ENCODE data around the gene THY1. TPM values are rescaled to one million over a fixed set of nuclear protein-coding genes. Genes with fewer than 3 reads are reported as not detected.

The THY1 gene
- polyA plus RNA-seq (2013, experiment 1 of 2) = 229 TPM
- 146 TPM for polyA plus RNA-seq (2013, experiment 2 of 2)

GRCh38 chr11:119422809-119423508 lies at the start of gene THY1:
Gene THY1, minus strand, starts transcription at chr11:119423172. Its CDS starts 2,267 bp downstream, at chr11:119420905.
- Histone ChIP-seq H3K36me3 (ENCODE audit: control insufficient read depth, insufficient read depth, low read length) (peaks cover 28% of the 10 kb centered on the region), H3K4me3 (ENCODE audit: extremely low read depth, insufficient read depth, low read length, poor library complexity, severe bottlenecking) (peak within 1 kb of the TSS; percentile 66), H3K4me1 (ENCODE audit: control insufficient read depth, insufficient read depth, low read length, poor library complexity, severe bottlenecking) (peaks cover 9% of the 10 kb centered on the region), H3K27ac (ENCODE audit: low read depth, low read length, severe bottlenecking) (peak within 1 kb of the TSS; percentile 41), H3K9me3 (ENCODE audit: control insufficient read depth, low read length) (no peaks in the 10 kb centered on the region)
- WGBS, 2 experiments (ENCODE audit: insufficient coverage in 2 of 2) = 0% methylated on average over 11 to 22 of the region's 41 CpGs

GRCh38 chr11:119472186-119472855 lies 49.3 kb upstream of the THY1 start:
- no peak overlapping the region for H3K4me3 ChIP-seq (ENCODE audit: extremely low read depth, insufficient read depth, low read length, poor library complexity, severe bottlenecking)
- WGBS, 2 experiments (ENCODE audit: insufficient coverage in 2 of 2) = 88% methylated on average over 8 to 9 of the region's 10 CpGs
- no peaks in the 10 kb centered on the region for H3K9me3 ChIP-seq (ENCODE audit: control insufficient read depth, low read length)
- peaks cover 5% of the 10 kb centered on the region for H3K4me1 ChIP-seq (ENCODE audit: control insufficient read depth, insufficient read depth, low read length, poor library complexity, severe bottlenecking)
- no peaks in the 10 kb centered on the region for H3K36me3 ChIP-seq (ENCODE audit: control insufficient read depth, insufficient read depth, low read length)
- no peak overlapping the region for H3K27ac ChIP-seq (ENCODE audit: low read depth, low read length, severe bottlenecking)

GRCh38 chr11:119471329-119471728 lies 48.4 kb upstream of the THY1 start:
- Histone ChIP-seq H3K27ac (ENCODE audit: low read depth, low read length, severe bottlenecking) (no peak overlapping the region), H3K36me3 (ENCODE audit: control insufficient read depth, insufficient read depth, low read length) (no peaks in the 10 kb centered on the region), H3K4me1 (ENCODE audit: control insufficient read depth, insufficient read depth, low read length, poor library complexity, severe bottlenecking) (peaks cover 5% of the 10 kb centered on the region), H3K9me3 (ENCODE audit: control insufficient read depth, low read length) (no peaks in the 10 kb centered on the region), H3K4me3 (ENCODE audit: extremely low read depth, insufficient read depth, low read length, poor library complexity, severe bottlenecking) (no peak overlapping the region)
- WGBS, 2 experiments (ENCODE audit: insufficient coverage in 2 of 2) = 63 to 92% methylated on average over 2 to 5 of the region's 8 CpGs

GRCh38 chr11:119470317-119471291 lies 47.6 kb upstream of the THY1 start:
- 85% methylated on average over 14 to 15 of the region's 15 CpGs for WGBS, 2 experiments (ENCODE audit: insufficient coverage in 2 of 2)
- Histone ChIP-seq H3K4me3 (ENCODE audit: extremely low read depth, insufficient read depth, low read length, poor library complexity, severe bottlenecking) (no peak overlapping the region), H3K27ac (ENCODE audit: low read depth, low read length, severe bottlenecking) (no peak overlapping the region), H3K9me3 (ENCODE audit: control insufficient read depth, low read length) (no peaks in the 10 kb centered on the region), H3K36me3 (ENCODE audit: control insufficient read depth, insufficient read depth, low read length) (no peaks in the 10 kb centered on the region), H3K4me1 (ENCODE audit: control insufficient read depth, insufficient read depth, low read length, poor library complexity, severe bottlenecking) (peaks cover 5% of the 10 kb centered on the region)

GRCh38 chr11:119469506-119469905 lies 46.5 kb upstream of the THY1 start:
- H3K4me3 ChIP-seq (ENCODE audit: extremely low read depth, insufficient read depth, low read length, poor library complexity, severe bottlenecking) = no peak overlapping the region
- no peak overlapping the region for H3K27ac ChIP-seq (ENCODE audit: low read depth, low read length, severe bottlenecking)
- H3K9me3 ChIP-seq (ENCODE audit: control insufficient read depth, low read length) = no peaks in the 10 kb centered on the region
- 97 to 100% methylated on average over 3 of the region's 3 CpGs for WGBS, 2 experiments (ENCODE audit: insufficient coverage in 2 of 2)
- H3K4me1 ChIP-seq (ENCODE audit: control insufficient read depth, insufficient read depth, low read length, poor library complexity, severe bottlenecking) = peaks cover 2% of the 10 kb centered on the region
- H3K36me3 ChIP-seq (ENCODE audit: control insufficient read depth, insufficient read depth, low read length) = no peaks in the 10 kb centered on the region

- no peak overlapping the region for H3K4me3 ChIP-seq (ENCODE audit: extremely low read depth, insufficient read depth, low read length, poor library complexity, severe bottlenecking)
- no peaks in the 10 kb centered on the region for H3K36me3 ChIP-seq (ENCODE audit: control insufficient read depth, insufficient read depth, low read length)
- H3K4me1 ChIP-seq (ENCODE audit: control insufficient read depth, insufficient read depth, low read length, poor library complexity, severe bottlenecking) = peaks cover 2% of the 10 kb centered on the region
- WGBS, 2 experiments (ENCODE audit: insufficient coverage in 2 of 2) = 67% methylated on average over 1 of the region's 2 CpGs; no CpG with 5 or more reads in 1 of the 2 experiments
- no peak overlapping the region for H3K27ac ChIP-seq (ENCODE audit: low read depth, low read length, severe bottlenecking)
- no peaks in the 10 kb centered on the region for H3K9me3 ChIP-seq (ENCODE audit: control insufficient read depth, low read length)
Measured at GRCh38 chr11:119468511-119468910, 45.5 kb upstream of the THY1 start.

DNA sequence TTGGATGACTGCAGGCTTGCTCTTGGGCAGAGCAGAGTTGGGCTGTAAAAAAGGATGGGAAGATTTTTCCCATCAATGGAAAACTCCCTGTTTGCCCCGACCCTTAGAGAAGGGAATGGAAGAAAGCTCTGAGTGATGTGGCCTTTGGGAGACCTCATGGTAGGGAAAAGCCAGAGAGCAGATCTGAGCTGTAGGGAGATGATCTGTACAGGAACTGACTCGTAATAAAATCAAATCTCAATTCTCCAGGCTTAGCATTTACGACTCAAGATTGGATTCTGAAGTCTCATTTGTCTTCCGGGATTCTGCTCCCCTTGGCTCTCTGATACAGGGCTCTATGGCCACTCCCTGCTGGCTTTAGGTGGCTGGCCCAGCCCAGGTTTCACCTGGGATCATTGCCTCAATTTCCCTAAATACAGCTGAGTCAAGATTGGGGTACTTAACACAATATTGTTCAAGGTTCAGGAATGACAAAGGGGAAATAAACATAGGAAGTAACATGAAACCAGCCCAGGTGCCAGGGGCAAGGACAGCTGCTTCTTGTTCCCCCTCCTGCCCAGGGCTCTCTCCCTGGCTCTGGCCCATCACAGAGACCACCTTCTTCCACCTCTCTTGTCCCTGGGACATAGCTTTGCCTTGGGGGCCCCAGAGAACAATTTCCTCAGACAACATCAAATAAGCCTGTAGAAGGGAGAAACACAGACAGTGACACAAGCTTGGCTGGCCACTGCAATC lies 38.4 kb upstream of the THY1 start:
- 75 to 89% methylated on average over 3 to 4 of the region's 4 CpGs for WGBS, 2 experiments (ENCODE audit: insufficient coverage in 2 of 2)
- H3K27ac ChIP-seq (ENCODE audit: low read depth, low read length, severe bottlenecking) = peak overlapping the region; percentile 60

GRCh38 chr11:119460582-119460981 lies 37.6 kb upstream of the THY1 start:
- Histone ChIP-seq H3K4me1 (ENCODE audit: control insufficient read depth, insufficient read depth, low read length, poor library complexity, severe bottlenecking) (peaks cover 13% of the 10 kb centered on the region), H3K27ac (ENCODE audit: low read depth, low read length, severe bottlenecking) (peak overlapping the region; percentile 69), H3K9me3 (ENCODE audit: control insufficient read depth, low read length) (no peaks in the 10 kb centered on the region), H3K36me3 (ENCODE audit: control insufficient read depth, insufficient read depth, low read length) (no peaks in the 10 kb centered on the region), H3K4me3 (ENCODE audit: extremely low read depth, insufficient read depth, low read length, poor library complexity, severe bottlenecking) (no peak overlapping the region)
- WGBS, 2 experiments (ENCODE audit: insufficient coverage in 2 of 2) = 57 to 60% methylated on average over 1 of the region's 4 CpGs

More for the DNA sequence above, 38.4 kb upstream of the THY1 start:
- no peak overlapping the region for H3K4me3 ChIP-seq (ENCODE audit: extremely low read depth, insufficient read depth, low read length, poor library complexity, severe bottlenecking)
- H3K9me3 ChIP-seq (ENCODE audit: control insufficient read depth, low read length) = no peaks in the 10 kb centered on the region
- H3K4me1 ChIP-seq (ENCODE audit: control insufficient read depth, insufficient read depth, low read length, poor library complexity, severe bottlenecking) = peaks cover 13% of the 10 kb centered on the region
- no peaks in the 10 kb centered on the region for H3K36me3 ChIP-seq (ENCODE audit: control insufficient read depth, insufficient read depth, low read length)

DNA sequence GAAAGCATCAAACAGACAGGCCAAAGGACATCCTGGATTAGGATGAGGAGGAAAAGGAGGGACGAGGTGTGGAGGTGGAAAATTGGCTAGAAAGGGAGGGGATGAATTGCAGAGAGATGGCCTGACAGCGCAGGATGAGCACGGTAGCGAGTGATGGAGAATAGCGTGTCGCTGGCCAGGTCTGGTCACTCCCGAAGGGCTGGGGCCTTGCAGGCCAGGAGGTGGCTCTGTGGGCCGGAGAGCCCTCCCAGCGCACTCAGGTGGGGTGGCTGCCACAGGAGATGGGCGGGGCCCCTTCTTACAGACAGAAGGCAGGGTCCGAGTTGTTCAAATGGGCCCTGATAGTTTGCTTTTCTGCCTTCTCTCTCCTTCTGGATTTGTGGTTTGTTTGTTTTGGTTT lies 37.1 kb upstream of the THY1 start:
- no peaks in the 10 kb centered on the region for H3K36me3 ChIP-seq (ENCODE audit: control insufficient read depth, insufficient read depth, low read length)
- WGBS, 2 experiments (ENCODE audit: insufficient coverage in 2 of 2) = 90 to 91% methylated on average over 10 of the region's 11 CpGs
- no peaks in the 10 kb centered on the region for H3K9me3 ChIP-seq (ENCODE audit: control insufficient read depth, low read length)
- no peak overlapping the region for H3K4me3 ChIP-seq (ENCODE audit: extremely low read depth, insufficient read depth, low read length, poor library complexity, severe bottlenecking)
- peaks cover 13% of the 10 kb centered on the region for H3K4me1 ChIP-seq (ENCODE audit: control insufficient read depth, insufficient read depth, low read length, poor library complexity, severe bottlenecking)
- peak overlapping the region; percentile 69 for H3K27ac ChIP-seq (ENCODE audit: low read depth, low read length, severe bottlenecking)

All from mesodermal cell (in vitro differentiated cells).